Testis (tissue), 2 donors: ENCODE data around the gene S1PR1.

Experiments used
- POLR2A ChIP-seq: fragments of 450-650 bp; IDR thresholded peaks from one replicate; pipeline ENCODE4 v1.6.1; 2017; ENCODE audit warnings: antibody characterized with exemption, mild to moderate bottlenecking, moderate library complexity
- TF ChIP-seq, protein P1 (sequence below), 3 experiments: fragments of 450-650 bp in 2 of 3; fragments of 200-600 bp in 1 of 3; sonication (generic) in 1 of 3; IDR thresholded peaks; one replicate each; pipeline ENCODE4 v1.5.1; 2016 to 2019; ENCODE audit warnings: antibody characterized with exemption in 3 of 3, mild to moderate bottlenecking in 2 of 3, moderate library complexity in 1 of 3

DNA sequence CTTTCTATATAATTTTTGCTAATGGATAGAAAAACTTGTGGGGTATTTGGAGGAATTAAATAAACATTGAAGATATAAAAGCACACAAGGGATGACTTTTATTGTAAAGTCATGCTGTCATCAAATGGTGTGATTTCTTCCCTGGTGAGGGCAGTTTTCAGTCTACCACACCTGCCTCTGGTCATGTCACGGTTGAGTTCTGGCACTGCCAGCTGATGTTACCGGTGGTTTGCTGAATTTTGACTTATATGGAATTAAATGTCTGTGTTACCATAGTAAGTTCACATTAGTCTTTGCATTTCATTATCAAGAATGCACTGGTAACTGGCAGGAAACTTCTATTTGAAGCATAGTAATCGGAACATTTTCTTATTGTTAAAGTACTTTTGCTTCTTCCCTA is 13.4 kb downstream of the S1PR1 start:
- TF ChIP-seq, protein P1, sequence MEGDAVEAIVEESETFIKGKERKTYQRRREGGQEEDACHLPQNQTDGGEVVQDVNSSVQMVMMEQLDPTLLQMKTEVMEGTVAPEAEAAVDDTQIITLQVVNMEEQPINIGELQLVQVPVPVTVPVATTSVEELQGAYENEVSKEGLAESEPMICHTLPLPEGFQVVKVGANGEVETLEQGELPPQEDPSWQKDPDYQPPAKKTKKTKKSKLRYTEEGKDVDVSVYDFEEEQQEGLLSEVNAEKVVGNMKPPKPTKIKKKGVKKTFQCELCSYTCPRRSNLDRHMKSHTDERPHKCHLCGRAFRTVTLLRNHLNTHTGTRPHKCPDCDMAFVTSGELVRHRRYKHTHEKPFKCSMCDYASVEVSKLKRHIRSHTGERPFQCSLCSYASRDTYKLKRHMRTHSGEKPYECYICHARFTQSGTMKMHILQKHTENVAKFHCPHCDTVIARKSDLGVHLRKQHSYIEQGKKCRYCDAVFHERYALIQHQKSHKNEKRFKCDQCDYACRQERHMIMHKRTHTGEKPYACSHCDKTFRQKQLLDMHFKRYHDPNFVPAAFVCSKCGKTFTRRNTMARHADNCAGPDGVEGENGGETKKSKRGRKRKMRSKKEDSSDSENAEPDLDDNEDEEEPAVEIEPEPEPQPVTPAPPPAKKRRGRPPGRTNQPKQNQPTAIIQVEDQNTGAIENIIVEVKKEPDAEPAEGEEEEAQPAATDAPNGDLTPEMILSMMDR (IDR thresholded peaks at IDR 0.05), result no peak
- TF ChIP-seq POLR2A, result no peak
